ENCODE measurements around the gene PIF1. TPM values are rescaled to one million over a fixed set of nuclear protein-coding genes. Genes with fewer than 3 reads are reported as not detected.

PIF1 gene, protein sequence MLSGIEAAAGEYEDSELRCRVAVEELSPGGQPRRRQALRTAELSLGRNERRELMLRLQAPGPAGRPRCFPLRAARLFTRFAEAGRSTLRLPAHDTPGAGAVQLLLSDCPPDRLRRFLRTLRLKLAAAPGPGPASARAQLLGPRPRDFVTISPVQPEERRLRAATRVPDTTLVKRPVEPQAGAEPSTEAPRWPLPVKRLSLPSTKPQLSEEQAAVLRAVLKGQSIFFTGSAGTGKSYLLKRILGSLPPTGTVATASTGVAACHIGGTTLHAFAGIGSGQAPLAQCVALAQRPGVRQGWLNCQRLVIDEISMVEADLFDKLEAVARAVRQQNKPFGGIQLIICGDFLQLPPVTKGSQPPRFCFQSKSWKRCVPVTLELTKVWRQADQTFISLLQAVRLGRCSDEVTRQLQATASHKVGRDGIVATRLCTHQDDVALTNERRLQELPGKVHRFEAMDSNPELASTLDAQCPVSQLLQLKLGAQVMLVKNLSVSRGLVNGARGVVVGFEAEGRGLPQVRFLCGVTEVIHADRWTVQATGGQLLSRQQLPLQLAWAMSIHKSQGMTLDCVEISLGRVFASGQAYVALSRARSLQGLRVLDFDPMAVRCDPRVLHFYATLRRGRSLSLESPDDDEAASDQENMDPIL
- 3.7 TPM for total RNA-seq

GRCh38 chr15:64825431-64826294, at the start of gene PIF1:
PIF1 (minus strand) TSS chr15:64825647; CDS start chr15:64824335, 1,312 bp downstream.
- DNase-seq = peak; percentile 99

DNA sequence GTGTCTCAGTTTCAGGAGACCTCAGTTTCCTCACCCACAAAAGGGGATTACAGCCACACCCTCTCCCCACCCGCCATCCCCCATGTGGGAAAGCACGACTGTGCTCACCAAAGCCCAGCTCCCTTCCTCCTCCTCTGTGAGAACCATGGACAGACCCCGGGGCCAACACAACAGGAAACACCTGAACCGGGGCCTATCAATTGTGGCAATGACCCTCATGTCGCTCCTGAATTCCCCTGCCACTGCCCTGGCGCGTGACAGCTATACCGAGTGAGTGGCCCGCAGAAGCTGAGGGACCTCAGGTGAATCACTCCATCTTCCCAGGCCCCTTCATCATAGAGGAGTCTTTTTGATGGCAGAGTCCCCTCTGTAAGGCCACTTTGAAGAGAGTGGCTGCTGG, 44.9 kb upstream of the PIF1 start:
- no peak for DNase-seq

DNA sequence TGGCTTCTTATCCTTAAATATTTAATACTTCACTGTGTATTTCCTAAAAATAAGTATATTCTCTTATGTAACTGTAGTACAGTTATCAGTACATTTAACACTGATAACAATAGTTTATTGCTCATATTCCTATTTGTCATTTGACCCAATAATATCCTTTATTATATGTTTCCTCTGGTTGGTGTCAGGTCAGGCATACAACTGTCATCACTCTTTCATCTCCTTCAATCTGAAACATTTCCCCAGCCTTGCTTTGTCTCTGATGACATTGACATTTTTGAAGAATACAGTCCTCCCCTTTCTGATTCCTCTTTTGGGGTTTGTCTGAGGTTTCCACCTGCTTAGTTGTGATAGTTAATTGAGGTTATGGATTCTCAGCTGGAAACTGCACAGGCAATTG, 44.1 kb upstream of the PIF1 start:
- no peak for DNase-seq

DNA sequence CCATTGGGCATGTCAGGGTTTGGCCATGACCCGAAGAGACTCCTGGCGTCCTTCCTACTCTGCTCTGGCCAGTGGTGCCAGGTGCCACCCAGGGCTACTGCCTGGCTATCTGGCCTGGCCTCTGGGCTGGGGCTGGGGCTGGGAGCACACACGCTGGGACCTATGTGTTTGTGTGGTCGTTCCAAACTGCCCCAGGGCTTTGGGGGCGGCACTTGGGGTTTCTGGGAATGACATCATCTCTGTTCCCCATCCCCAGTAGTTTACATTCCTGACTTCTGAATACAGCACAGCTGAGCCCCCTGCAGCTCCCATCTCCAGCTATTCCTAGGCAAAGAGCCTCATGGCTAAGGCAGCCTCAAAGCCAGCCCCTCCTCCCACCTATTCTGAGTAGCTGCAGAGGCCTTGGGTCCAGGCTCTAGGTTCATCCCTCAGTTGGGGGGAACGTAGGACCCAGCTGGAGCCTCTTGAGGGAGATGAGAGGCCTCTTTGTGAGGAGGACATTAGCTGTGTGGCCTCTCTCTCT, 40.6 kb upstream of the PIF1 start:
- peak; percentile 55 for DNase-seq

- DNase-seq = no peak
These were observed 39.9 kb upstream of the PIF1 start for GRCh38 chr15:64865126-64865997.

GRCh38 chr15:64864068-64864467, 38.6 kb upstream of the PIF1 start:
- peak; percentile 96 for DNase-seq

DNA sequence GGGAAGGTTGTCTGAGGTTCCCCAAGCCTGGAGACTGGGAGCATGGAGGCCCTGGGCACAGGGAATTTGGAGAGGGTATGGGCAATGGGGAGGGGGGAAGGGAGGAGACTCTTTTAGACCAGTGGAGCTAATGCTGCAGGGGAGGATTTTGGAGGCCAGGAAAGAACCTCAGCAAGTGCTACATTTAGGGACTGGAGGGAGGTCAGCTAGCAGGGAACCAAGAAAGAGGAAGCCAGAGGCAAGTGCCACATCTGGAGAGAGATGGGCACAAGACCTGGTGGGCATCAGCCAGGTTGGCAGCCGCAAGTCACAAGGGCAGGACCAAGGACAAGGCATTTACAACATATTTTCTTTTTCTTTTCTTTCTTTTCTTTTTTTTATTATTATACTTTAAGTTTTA, 37.0 kb upstream of the PIF1 start:
- DNase-seq = no peak

DNA sequence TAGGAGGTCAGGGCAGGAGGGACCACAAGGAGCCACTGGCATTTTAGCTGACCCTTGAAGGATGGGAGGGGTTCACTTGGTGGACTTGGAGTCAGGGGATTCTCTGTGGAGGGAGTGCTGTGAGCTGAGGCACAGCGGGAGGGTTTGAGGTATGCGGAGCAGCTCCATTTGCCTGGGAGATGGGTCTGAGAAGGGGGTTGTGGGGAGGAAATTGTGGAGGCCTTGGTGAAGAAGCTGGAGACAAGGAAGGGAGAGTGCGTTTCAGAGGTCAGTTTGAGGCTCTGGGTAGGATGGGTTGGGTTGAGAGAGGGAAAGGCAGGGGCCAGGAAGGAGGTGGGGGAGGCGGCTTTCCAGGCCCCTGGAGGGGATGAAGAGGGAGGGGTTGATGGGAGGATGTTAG, 36.5 kb upstream of the PIF1 start:
- no peak for DNase-seq

DNA sequence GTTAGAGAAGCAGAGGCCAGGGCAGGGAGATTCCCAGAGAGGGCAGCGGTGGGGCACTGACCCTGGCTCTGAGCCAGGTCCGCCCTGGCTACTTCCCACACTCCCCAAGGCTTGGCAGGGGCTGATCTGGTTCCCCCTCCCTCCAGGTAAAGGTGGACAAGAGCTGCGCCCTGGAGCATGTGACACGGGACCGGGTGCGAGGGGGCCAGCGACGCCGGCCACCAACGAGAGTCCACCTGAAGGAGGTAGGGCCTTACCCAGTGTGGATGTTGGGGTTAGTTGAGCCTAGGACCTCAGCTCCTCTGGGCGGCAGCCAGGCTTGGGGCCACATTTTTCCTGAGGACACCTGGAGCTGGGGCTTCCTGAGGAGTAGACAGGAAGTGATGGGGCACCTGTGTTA, 35.9 kb upstream of the PIF1 start:
- DNase-seq = no peak

- no peak for DNase-seq
These were observed 33.8 kb upstream of the PIF1 start for GRCh38 chr15:64859226-64859625.

- no peak for DNase-seq
These were observed 32.7 kb upstream of the PIF1 start for GRCh38 chr15:64858021-64858575.

GRCh38 chr15:64857421-64857820, 32.0 kb upstream of the PIF1 start:
- no peak for DNase-seq

DNA sequence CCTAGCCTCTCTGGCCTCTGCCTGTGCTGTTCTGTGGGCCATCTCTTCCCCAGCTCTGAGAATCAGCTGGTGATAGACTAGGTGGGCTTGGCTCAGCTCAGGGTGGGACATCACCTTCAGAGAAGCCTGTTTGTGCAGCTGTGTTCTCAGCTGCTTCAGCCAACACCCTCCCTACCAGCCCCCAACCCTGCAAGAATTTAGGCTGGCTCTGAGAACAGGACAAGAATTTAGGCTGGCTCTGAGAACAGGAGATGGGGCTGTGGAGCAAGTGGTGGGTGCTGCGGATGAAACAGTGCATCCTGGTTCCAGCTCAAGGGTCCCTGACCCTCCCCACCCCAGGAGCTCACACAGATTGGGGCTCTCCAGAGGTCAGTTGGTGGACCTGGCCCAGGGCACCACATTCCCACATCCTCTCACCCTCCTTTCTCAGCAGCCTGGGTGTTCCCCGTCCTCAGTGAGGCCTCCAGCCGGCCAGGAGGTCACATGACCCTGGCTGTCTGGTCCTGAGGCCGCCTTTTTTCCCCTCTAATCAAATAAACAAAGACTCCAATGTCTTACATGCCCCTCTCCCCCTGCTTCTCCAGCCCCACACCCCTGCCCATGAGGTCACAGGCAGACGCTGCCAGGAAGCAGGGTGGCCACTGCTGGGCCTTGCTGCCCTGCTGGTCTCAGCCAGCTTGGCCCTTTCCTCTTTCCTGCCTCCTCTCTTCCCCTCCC, 31.1 kb upstream of the PIF1 start:
- DNase-seq = peak; percentile 78

GRCh38 chr15:64855205-64855975, 29.9 kb upstream of the PIF1 start:
- DNase-seq = no peak

DNA sequence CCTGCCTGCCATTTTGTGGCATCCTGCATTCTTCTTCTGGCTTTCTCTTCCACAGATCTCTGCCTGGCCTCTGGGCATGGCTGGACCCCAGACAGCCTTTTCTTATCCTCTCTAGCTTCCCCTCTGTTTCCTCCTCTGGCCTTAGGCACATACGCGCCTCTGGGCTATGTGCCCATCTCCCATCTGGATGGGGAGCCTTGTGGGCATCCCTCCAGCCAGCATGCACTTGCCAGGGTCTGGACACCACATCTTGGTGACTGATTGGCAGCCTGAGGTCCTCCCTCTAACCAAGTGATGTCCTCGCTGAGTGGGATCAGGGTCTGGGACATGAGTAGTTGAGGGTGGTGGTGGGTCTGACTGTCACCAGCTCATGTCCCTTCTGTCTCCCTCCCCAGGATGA, 29.1 kb upstream of the PIF1 start:
- DNase-seq = no peak

DNA sequence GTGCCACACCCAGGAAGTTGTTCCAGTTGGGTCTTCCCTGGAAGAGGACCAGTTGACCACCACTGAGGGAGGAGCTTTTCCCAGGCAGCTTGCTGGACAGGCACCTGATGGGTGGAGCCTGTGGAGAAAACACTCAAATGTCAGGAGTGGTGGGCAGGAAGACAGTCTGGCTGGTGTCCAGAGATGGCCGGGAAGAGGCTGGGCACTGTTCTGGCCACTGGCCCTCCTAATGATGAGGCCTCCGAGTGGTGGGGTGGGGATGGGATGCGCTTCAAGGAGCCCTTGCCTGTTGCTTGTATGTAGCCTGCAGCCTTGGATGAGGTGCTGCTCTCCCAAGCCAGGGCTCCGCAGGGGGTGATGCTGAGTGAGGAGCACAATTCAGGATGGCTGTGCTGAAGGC, 28.6 kb upstream of the PIF1 start:
- no peak for DNase-seq

DNA sequence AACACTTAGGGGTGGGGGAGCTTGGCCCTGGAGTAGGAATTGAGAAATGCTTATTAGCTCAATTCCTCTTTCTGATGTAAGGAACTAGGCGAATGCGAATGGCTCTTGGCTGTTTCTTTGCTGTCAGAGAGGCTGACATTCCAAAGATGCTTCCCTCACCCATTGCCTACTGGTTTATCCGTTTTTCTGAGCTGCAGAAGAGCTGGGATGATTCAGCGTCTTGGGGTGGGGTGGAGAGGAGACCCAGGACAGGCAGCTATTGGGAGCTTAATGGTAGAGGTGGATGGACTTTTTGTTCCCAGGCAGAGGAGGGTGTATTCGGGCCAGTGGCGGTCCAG, 26.0 kb upstream of the PIF1 start:
- DNase-seq = no peak

- DNase-seq = no peak
These were observed 25.5 kb upstream of the PIF1 start for GRCh38 chr15:64850778-64851502.

Data from tongue (tissue), 2 donors.